HCT116 (cell line): ENCODE measurements around the gene CHRNG. TPM values are rescaled to one million over a fixed set of nuclear protein-coding genes. Genes with fewer than 3 reads are reported as not detected.
A peak's percentile ranks its signal among the peaks of the same experiment; 100 is the strongest.

Experiments
- ATAC-seq: fragments of 200-7000 bp; cut with Tn5 transposase; 2 replicates; pipeline ENCODE4 v1.9.1; 2020; ENCODE audit warnings: mild to moderate bottlenecking, moderate library complexity
- BruUV-seq: library from RNA; stranded (reverse); fragments of 400-500 nt; replicated peaks from 2 replicates; lab custom pipeline; 2021; lab: Mats Ljungman, UMichigan
- CTCF ChIA-PET: fragments of 300-600 bp; sonication (Branson Sonifier 250); formaldehyde crosslinking; loops from one replicate; lab custom pipeline; 2021; ENCODE audit warnings: antibody characterized with exemption; lab: Charles Lee
- POLR2A ChIA-PET: fragments of 300-600, 350-600 bp; sonication (Branson Sonifier 250); formaldehyde crosslinking; loops from one replicate; lab custom pipeline; 2021; ENCODE audit warnings: antibody characterized with exemption; lab: Charles Lee
- RAD21 ChIA-PET, 2 experiments: fragments of 300-600 bp; sonication (Branson Sonifier 250); formaldehyde crosslinking; loops; one replicate each; lab custom pipeline; 2023; ENCODE audit warnings: low total read pairs in 2 of 2; ENCODE audit not compliant: uncharacterized antibody in 2 of 2, unreplicated experiment in 2 of 2, low non-redundant PET in 1 of 2; lab: Charles Lee
- DNase-seq: peaks from one replicate; pipeline ENCODE4 v3.0.0-alpha.2; 2010; ENCODE audit warnings: low read depth, low spot score
- H2AFZ ChIP-seq: fragments of 200-600 bp; shearing (Covaris generic), sonication (generic); 2 replicates; pipeline ENCODE4 v1.6.1; 2017; ENCODE audit warnings: low read depth, mixed run types, mixed read lengths, antibody characterized with exemption, low read length; ENCODE audit not compliant: poor library complexity, severe bottlenecking
- H3K27ac ChIP-seq: 2 replicates; pipeline ENCODE4 v1.5.1; 2012; ENCODE audit warnings: low read depth, low read length
- H3K27me3 ChIP-seq: fragments of 200-600 bp; sonication (generic); 2 replicates; pipeline ENCODE4 v1.6.1; 2016; ENCODE audit warnings: mixed run types, low read length, mixed read lengths; ENCODE audit not compliant: insufficient read depth
- H3K36me3 ChIP-seq, 2 experiments: fragments of 200-500 bp in 1 of 2; fragments of 200-600 bp in 1 of 2; sonication (Bioruptor generic) in 1 of 2; sonication (generic) in 1 of 2; 2 replicates each; pipeline versions ENCODE4 v1.5.1 to v1.6.1; 2014 to 2016; ENCODE audit warnings: low read length in 2 of 2, inconsistent platforms in 1 of 2, mixed read lengths in 1 of 2, mixed run types in 1 of 2; ENCODE audit not compliant: insufficient read depth in 2 of 2, control insufficient read depth in 1 of 2
- H3K4me1 ChIP-seq, 2 experiments: fragments of 200-600 bp in 1 of 2; sonication (generic) in 1 of 2; 2 replicates each; pipeline versions ENCODE4 v1.5.1 to v1.6.1; 2012 to 2017; ENCODE audit warnings: low read length in 2 of 2, inconsistent platforms in 1 of 2, mild to moderate bottlenecking in 1 of 2, mixed read lengths in 1 of 2, mixed run types in 1 of 2, moderate library complexity in 1 of 2; ENCODE audit not compliant: insufficient read depth in 2 of 2, control insufficient read depth in 1 of 2
- H3K4me2 ChIP-seq: fragments of 200-600 bp; sonication (generic); 2 replicates; pipeline ENCODE4 v1.6.1; 2017; ENCODE audit warnings: mixed run types, low read length, mixed read lengths
- H3K4me3 ChIP-seq, 2 experiments: fragments of 200-600 bp in 1 of 2; sonication (generic) in 1 of 2; replicated peaks in 1 of 2; 2 replicates each; pipeline ENCODE4 v1.5.1; 2011 to 2016; ENCODE audit warnings: low read length in 2 of 2, control low read depth in 1 of 2, low read depth in 1 of 2, mild to moderate bottlenecking in 1 of 2, mixed read lengths in 1 of 2, mixed run types in 1 of 2
- H3K79me2 ChIP-seq: fragments of 200-600 bp; sonication (generic); 2 replicates; pipeline ENCODE4 v1.6.1; 2017; ENCODE audit warnings: mild to moderate bottlenecking, mixed run types, low read length, moderate library complexity, mixed read lengths; ENCODE audit not compliant: insufficient read depth
- H3K9ac ChIP-seq: fragments of 200-600 bp; sonication (generic); 2 replicates; pipeline ENCODE4 v1.6.1; 2016; ENCODE audit warnings: low read length, mixed read lengths
- H3K9me2 ChIP-seq: fragments of 200-600 bp; sonication (generic), shearing (Covaris generic); 2 replicates; pipeline ENCODE4 v1.6.1; 2017; ENCODE audit warnings: mixed run types, mild to moderate bottlenecking, moderate library complexity; ENCODE audit not compliant: insufficient read depth
- H3K9me3 ChIP-seq, 2 experiments: fragments of 200-500 bp in 1 of 2; fragments of 200-600 bp in 1 of 2; sonication (Bioruptor generic) in 1 of 2; sonication (generic) in 1 of 2; 2 replicates each; pipeline ENCODE4 v1.6.1; 2014 to 2017; ENCODE audit warnings: low read length in 2 of 2, mixed read lengths in 2 of 2, inconsistent platforms in 1 of 2, low read depth in 1 of 2, mild to moderate bottlenecking in 1 of 2, mixed run types in 1 of 2, moderate library complexity in 1 of 2; ENCODE audit not compliant: control insufficient read depth in 1 of 2, insufficient read depth in 1 of 2
- H4K20me1 ChIP-seq: fragments of 200-600 bp; sonication (generic), shearing (Covaris generic); 2 replicates; pipeline ENCODE4 v1.6.1; 2017; ENCODE audit warnings: mixed run types, mild to moderate bottlenecking, moderate library complexity; ENCODE audit not compliant: insufficient read depth
- CEBPB ChIP-seq: IDR thresholded peaks from 2 replicates; pipeline ENCODE4 v1.6.1; 2012; ENCODE audit warnings: low read depth
- EGR1 ChIP-seq: IDR thresholded peaks from 2 replicates; pipeline ENCODE4 v1.6.1; 2012; ENCODE audit warnings: low read depth
- ELF1 ChIP-seq: IDR thresholded peaks from 2 replicates; pipeline ENCODE4 v1.6.1; 2012; ENCODE audit warnings: low read depth, borderline replicate concordance
- FOSL1 ChIP-seq: IDR thresholded peaks from 2 replicates; pipeline ENCODE4 v1.6.1; 2012; ENCODE audit warnings: low read depth
- MAX ChIP-seq: IDR thresholded peaks from 2 replicates; pipeline ENCODE4 v1.6.1; 2012
- POLR2A ChIP-seq: IDR thresholded peaks from 2 replicates; pipeline ENCODE4 v1.7.0; 2011; ENCODE audit warnings: borderline replicate concordance; ENCODE audit not compliant: insufficient read depth, insufficient read length; ENCODE audit errors: extremely low read depth
- POLR2AphosphoS5 ChIP-seq: IDR thresholded peaks from 2 replicates; pipeline ENCODE4 v1.6.1; 2011; ENCODE audit warnings: mild to moderate bottlenecking, low read depth, low read length, moderate library complexity
- RAD21 ChIP-seq: IDR thresholded peaks from 2 replicates; pipeline ENCODE4 v1.6.1; 2012; ENCODE audit warnings: low read depth, mild to moderate bottlenecking
- REST ChIP-seq: IDR thresholded peaks from 2 replicates; pipeline ENCODE4 v1.6.1; 2012; ENCODE audit warnings: low read depth
- SP1 ChIP-seq: IDR thresholded peaks from 2 replicates; pipeline ENCODE4 v1.6.1; 2012; ENCODE audit warnings: low read depth
- TCF7L2 ChIP-seq: IDR thresholded peaks from 2 replicates; pipeline ENCODE4 v1.7.0; 2011; ENCODE audit warnings: borderline replicate concordance, inconsistent platforms; ENCODE audit not compliant: insufficient read depth, insufficient read length; ENCODE audit errors: extremely low read depth
- YY1 ChIP-seq: IDR thresholded peaks from 2 replicates; pipeline ENCODE4 v1.6.1; 2011; ENCODE audit warnings: low read length, low read depth, moderate library complexity, mild to moderate bottlenecking; ENCODE audit not compliant: insufficient replicate concordance; ENCODE audit errors: extremely low read depth
- ZNF274 ChIP-seq: fragments of 200-500 bp; sonication (Bioruptor generic); IDR thresholded peaks from 2 replicates; pipeline ENCODE4 v1.6.1; 2014; ENCODE audit warnings: mild to moderate bottlenecking, low read depth, low read length, inconsistent platforms
- intact Hi-C: fragments of 100-400 bp; cut with micrococcal nuclease; formaldehyde crosslinking; loops from 2 replicates; pipeline ENCODE4 v1.10.0; 2022
- total RNA-seq: library from RNA; stranded (reverse); gene quantifications from one replicate; pipeline ENCODE4 v1.2.1, GENCODE V29; 2021; ENCODE audit not compliant: unreplicated experiment
- TF ChIP-seq, protein P1 (sequence below): IDR thresholded peaks from 2 replicates; pipeline ENCODE4 v1.6.1; 2012

CHRNG gene
- total RNA-seq, 1 experiment from 2014 or later, result not detected

DNA sequence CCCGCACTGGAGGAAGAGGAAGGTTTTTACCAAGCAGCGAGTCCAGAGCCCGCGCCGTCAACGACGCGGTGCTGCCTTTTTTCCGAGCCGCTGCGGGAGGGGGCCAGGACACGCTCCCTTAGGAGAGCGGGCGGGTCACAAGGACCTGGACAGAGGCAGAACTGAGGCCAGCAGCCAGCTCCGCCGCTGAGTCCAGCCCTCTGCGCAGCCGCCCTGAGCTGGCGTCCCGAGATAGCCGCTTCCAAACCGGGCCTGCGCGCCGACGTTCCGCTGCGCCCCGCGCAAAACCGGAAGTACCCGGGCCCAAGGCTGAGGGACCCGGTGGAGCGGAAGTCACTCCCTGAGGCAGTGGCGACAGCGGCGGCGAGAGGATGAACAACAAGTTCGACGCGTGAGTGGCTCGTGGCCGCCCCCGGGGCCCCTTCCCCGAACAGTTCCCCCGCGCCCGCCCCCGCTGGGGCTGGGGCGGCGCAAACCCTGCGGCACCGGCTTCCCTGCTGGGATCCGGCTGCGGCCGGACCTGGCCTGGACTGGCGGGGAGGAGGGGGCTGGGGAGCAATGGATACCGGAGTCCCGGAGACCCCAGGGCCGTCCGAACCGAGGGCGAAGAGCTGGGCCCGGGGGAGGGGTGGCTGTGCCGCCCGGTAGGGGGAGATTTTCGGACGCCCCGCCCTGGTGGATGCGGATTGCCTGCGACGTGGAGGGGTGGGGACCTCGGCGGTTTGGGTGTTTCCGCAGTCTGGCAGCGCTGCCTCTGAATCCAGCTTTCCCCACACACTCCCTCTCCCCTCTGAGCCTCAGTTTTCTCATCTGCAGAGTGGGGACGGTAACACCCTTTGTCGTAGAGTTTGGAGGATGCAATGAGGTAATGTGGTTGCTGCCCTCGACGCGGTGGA lies 11.1 kb downstream of the CHRNG start, which contains the start of the genes EIF4E2 and TIGD1 (continued):
- TF ChIP-seq REST (no peak), TCF7L2 (peak; percentile 66)

DNA sequence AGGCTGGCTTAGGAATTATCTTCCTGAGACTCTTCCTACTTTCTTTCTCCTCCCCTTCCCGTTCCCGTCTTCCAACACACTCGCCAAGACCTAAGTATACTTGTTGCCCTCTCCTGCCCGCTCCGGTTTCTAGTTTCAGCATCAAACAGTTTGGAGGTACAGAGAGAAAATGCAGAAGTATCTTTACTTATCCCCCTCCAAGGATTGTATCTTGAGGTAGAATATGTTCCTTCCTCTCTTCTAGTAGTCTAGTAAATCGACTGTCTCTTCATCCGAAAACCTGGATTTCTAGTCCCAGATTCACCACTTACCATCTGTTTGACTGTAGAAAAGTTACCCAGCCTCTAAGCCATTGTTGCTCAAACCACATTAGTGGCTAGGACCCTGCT lies 11.8 kb downstream of the CHRNG start:
- BruUV-seq, result TSS peak; percentile 44
- Histone ChIP-seq H3K9me2 (no peaks in the 10 kb centered on the region), H2AFZ (no peak overlapping the region), H3K4me3 (peak overlapping the region; percentile 76 to 95), H3K27me3 (no peaks in the 10 kb centered on the region), H4K20me1 (no peaks in the 10 kb centered on the region; the same call in 1 of the 2 replicates), H3K9me3 (no peaks in the 10 kb centered on the region; a peak in 1 of 4 replicates), H3K27ac (peak overlapping the region; percentile 86), H3K4me1 (peaks cover 5 to 15% of the 10 kb centered on the region in 2 experiments; a peak in 3 of 4 replicates), H3K79me2 (peaks cover 86% of the 10 kb centered on the region), H3K9ac (peak overlapping the region; percentile 98), H3K4me2 (peak overlapping the region; percentile 93), H3K36me3 (peaks cover 2 to 25% of the 10 kb centered on the region in 2 experiments; a peak in 2 of 4 replicates)
- ChIA-PET POLR2A (interaction anchor here (0.5 to 1.4 kb wide), 2 partner anchors 10 to 16 kb away, joined by 6 read pairs; no protein-coding TSS in a partner anchor), RAD21 (no interaction called here), CTCF (no interaction called here)
- intact Hi-C loops, result no loop called here
- ATAC-seq (peak; percentile 31), DNase-seq (no peak)
- TF ChIP-seq YY1, result no peak
- TF ChIP-seq CEBPB, result no peak
- TF ChIP-seq SP1, result no peak
- TF ChIP-seq ELF1, result no peak
- TF ChIP-seq FOSL1, result no peak
- TF ChIP-seq ZNF274, result no peak
- no peak for TF ChIP-seq TCF7L2
- no peak for TF ChIP-seq MAX
- TF ChIP-seq EGR1, result no peak
- no peak for TF ChIP-seq RAD21
- no peak for TF ChIP-seq POLR2AphosphoS5
- TF ChIP-seq, protein P1, sequence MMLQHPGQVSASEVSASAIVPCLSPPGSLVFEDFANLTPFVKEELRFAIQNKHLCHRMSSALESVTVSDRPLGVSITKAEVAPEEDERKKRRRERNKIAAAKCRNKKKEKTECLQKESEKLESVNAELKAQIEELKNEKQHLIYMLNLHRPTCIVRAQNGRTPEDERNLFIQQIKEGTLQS, result no peak
- no peak for TF ChIP-seq POLR2A
- TF ChIP-seq, all 23 proteins: peak for 0
